ENCODE measurements around the gene SRSF6. TPM values are rescaled to one million over a fixed set of nuclear protein-coding genes. Genes with fewer than 3 reads are reported as not detected.
"Not testable (repeated sequence)": the region's sequence is repeated elsewhere in the genome, so short reads cannot be mapped to it uniquely, and the experiment has no call there.

The SRSF6 gene
- 100 to 1,000 TPM; 129 to 137 TPM for total RNA-seq

DNA sequence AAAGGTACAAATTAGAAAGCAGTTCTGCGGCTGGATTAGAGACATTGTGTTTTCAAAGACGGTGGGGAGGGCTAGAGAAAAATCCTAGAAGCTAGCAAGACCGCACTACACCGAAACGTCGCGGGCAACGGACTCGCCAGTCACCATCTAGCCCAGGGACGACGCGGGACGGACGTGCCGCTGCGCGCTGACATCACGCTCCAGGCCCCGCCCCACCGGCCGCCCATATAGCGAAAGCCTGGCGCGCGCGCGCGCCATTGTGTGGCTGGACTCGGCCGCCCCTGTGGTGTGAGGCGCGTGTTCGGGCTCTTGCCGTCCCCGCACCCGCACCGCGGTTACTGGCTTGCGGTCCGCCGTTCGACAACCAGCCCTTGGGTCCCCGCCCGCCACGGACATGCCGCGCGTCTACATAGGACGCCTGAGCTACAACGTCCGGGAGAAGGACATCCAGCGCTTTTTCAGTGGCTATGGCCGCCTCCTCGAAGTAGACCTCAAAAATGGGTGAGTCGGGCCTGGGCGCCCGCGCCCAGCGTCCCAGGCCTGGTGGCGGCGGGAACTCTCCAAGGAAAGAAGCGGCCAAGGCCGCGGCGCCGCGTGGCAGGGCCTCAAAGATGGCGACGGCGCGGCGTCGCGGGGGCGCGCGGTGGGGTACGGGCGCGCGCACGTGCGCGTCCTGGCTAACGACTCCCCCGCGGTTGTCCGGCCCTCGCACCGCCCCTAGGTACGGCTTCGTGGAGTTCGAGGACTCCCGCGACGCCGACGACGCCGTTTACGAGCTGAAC is at the start of gene SRSF6:
SRSF6 (plus strand) TSS at position 257 of the 782 bp plus-strand sequence; CDS start at position 395, 138 bp downstream.
- Mint-ChIP-seq H3K27ac (peak within 1 kb of the TSS; percentile 99), H3K27me3 (peaks cover 10% of the 10 kb centered on the region), H3K36me3 (peaks cover 22% of the 10 kb centered on the region), H3K9me3 (no peaks in the 10 kb centered on the region), H3K4me1 (peaks cover 27% of the 10 kb centered on the region), H3K4me3 (peak within 1 kb of the TSS; percentile 98)
- DNase-seq = peak; percentile 96
- peak; percentile 82 for ATAC-seq (ENCODE audit: low read depth)
- POLR2A ChIA-PET = interaction anchor here (0.6 to 3.1 kb wide), 22 partner anchors 8 to 1840 kb away, joined by 3 to 26 read pairs (median 5); partner anchors contain the start of genes CHD6, IFT52, L3MBTL1 and OSER1

DNA sequence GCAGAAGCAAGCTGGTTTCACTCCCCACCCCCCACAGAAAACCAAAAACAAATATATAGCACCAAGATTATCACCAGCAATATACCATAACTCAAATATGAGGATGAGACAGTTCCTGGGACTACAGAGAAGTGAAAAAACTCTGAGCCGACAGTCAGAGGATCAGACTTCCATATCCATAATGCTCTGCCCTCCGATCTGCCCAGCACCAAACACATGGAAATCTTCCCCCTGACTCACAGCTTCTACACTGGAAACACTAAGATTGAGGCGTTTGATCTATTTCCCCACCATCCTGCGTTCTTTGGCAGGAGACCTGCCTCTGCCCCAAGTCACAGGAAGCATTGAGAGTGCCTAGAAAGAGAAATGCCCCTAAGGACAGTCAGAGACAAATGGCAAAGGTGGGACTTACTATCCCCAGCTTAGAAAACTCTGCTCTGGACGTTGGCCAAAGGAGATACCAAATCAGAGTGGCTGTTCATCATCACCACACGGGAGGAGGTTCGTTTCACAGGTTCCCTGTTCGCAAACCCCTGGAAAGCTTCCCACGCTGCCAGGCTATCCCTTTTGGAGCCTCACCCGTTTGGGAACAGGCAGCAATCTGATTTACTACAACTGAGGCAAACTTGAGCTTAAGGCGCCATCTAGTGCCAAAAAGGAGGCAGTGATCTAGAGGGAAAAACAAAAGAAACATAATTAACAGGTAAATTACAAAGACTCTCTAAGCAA is 48.7 kb upstream of the SRSF6 start:
- Mint-ChIP-seq H3K36me3 (no peaks in the 10 kb centered on the region), H3K4me1 (no peaks in the 10 kb centered on the region), H3K27me3 (peaks cover 28% of the 10 kb centered on the region), H3K27ac (no peak overlapping the region), H3K4me3 (no peak overlapping the region), H3K9me3 (no peaks in the 10 kb centered on the region)
- no peak for ATAC-seq (ENCODE audit: low read depth)
- no peak for DNase-seq
- POLR2A ChIA-PET = no interaction called here

DNA sequence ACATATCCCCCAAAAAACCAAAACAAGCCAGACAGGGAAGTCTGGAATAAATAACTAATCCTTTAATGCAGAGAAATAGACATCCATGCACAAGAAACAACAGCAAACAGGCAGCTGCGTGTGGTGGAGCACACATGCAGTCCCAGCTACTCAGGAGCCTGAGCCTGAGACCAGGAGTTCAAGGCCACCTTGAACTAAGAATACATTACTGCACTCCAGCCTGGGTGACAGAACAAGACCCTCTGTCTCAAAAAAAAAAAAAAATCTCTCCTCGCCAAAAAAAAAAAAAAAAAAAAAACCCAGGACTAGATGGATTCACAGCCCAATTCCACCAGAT is 48.2 kb upstream of the SRSF6 start:
- DNase-seq (no peak), ATAC-seq (ENCODE audit: low read depth) (no peak)
- no peaks in the 10 kb centered on the region for H3K9me3 Mint-ChIP-seq
- no peaks in the 10 kb centered on the region for H3K4me1 Mint-ChIP-seq
- H3K27me3 Mint-ChIP-seq = peaks cover 28% of the 10 kb centered on the region
- no peaks in the 10 kb centered on the region for H3K36me3 Mint-ChIP-seq
- H3K27ac Mint-ChIP-seq = no peak overlapping the region
- POLR2A ChIA-PET = interaction anchor here (0.7 kb wide), 1 partner anchor 1667 kb away, joined by 9 read pairs; no protein-coding TSS in a partner anchor
- H3K4me3 Mint-ChIP-seq = no peak overlapping the region

DNA sequence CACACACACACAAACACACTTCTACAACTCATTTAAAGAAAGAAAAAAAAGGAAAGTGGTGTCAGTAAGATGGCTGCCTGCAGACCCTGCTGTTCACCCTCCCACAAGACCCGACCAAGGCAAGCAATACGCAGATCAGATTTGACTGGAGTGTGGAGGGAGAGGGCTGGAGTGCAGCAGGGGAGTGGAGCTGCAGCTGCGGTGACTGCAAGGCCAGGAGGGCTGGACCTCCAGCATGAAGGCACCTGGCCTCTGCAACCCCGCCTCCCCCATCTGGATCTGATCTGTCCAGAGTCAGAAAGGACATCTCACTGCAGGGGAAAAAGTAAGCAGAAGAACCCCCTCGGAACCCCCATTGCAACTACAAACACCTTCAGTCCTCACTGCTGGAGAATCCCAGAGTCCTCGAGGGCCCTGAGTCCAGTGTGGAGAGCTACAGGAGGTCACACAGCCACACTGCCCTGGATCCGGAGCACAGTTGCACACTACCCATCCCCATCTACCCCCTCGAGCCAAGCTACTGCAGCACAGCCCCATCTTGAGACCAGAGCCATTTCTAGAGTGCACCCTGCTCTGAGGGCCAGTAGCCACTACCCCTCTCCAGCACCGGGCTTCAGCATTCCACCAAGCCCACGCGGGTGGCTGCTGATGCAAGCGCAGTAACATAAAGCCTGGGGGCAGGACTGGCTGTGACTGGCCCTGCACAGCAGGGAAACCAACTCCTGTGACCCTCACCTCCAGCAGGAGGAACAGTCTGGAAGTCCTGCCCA is 41.9 kb upstream of the SRSF6 start:
- Mint-ChIP-seq H3K9me3 (peaks cover 16% of the 10 kb centered on the region), H3K4me3 (no peak overlapping the region), H3K4me1 (no peaks in the 10 kb centered on the region), H3K27me3 (peaks cover 15% of the 10 kb centered on the region), H3K27ac (no peak overlapping the region), H3K36me3 (no peaks in the 10 kb centered on the region)
- ATAC-seq (ENCODE audit: low read depth) (no peak), DNase-seq (no peak)
- POLR2A ChIA-PET = no interaction called here

DNA sequence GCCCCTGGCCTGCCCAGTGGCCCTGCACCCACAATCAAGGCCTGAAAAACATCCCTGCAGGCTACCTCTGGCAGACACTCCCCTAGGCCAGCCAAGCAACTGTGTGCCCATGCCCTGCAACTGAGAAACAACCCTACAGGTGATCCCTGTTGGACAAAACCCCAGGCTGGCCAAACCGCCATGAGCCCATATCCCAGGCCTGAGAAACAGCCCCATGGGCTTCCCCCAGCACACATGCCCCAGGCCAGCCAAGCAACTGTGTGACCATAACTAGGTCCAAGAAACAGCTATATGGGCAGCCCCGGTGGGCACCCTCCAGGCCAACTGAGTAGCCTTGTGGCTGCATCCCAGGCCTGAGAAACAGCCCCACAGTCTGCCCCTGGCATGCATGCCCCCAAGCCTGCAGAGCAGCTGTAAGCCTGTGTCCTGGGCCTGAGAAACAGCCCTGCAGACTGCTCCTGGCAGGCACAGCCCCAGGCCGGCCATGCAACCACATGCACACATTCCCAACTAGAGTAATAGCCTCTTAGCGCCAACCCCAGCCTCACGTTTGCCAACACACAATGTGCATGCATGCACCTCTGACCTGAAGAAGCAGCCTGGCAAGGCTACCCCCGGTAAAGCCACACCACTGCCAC is 41.0 kb upstream of the SRSF6 start:
- Mint-ChIP-seq H3K27me3 (peaks cover 12% of the 10 kb centered on the region), H3K4me3 (no peak overlapping the region), H3K36me3 (no peaks in the 10 kb centered on the region), H3K4me1 (no peaks in the 10 kb centered on the region), H3K9me3 (peaks cover 19% of the 10 kb centered on the region), H3K27ac (no peak overlapping the region)
- POLR2A ChIA-PET = no interaction called here
- DNase-seq (no peak), ATAC-seq (ENCODE audit: low read depth) (no peak)

DNA sequence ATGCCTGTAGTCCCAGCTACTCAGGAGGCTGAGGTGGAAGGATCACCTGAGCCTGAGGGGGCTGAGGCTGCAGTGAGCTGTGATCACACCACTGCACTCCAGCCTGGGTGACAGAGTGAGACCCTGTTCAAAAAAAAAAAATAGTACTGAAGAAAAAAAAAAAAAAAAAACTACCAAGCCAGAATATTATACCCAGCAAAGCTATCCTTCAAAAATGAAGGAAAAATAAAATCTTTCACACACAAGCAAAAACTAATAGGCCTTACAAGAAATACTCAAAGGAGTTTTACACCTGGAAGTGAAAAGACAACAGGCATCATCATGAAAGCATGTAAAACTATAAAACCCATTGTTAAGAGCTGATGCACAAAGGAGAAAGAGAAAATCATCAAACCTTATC is 37.5 kb upstream of the SRSF6 start:
- Mint-ChIP-seq H3K4me1 (no peaks in the 10 kb centered on the region), H3K9me3 (peaks cover 19% of the 10 kb centered on the region), H3K36me3 (no peaks in the 10 kb centered on the region), H3K4me3 (no peak overlapping the region), H3K27me3 (peaks cover 8% of the 10 kb centered on the region), H3K27ac (no peak overlapping the region)
- no peak for DNase-seq
- POLR2A ChIA-PET = no interaction called here
- no peak for ATAC-seq (ENCODE audit: low read depth)

DNA sequence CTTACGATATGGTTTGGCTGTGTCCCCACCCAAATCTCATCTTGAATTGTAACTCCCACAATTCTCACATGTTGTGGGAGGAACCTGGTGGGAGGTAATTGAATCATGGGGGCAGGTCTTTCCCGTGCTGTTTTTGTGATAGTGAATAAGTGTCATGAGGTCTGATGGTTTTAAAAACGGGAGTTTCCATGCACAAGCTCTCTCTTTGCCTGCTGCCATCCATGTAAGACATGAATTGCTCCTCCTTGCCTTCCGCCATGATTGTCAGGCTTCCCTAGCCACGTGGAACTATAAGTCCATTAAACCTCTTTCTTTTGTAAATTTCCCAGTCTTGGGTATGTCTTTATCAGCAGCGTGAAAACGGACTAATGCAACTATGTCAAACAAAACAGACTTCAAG is 36.8 kb upstream of the SRSF6 start:
- DNase-seq, POLR2A ChIA-PET, H3K27ac Mint-ChIP-seq: not testable (repeated sequence)

DNA sequence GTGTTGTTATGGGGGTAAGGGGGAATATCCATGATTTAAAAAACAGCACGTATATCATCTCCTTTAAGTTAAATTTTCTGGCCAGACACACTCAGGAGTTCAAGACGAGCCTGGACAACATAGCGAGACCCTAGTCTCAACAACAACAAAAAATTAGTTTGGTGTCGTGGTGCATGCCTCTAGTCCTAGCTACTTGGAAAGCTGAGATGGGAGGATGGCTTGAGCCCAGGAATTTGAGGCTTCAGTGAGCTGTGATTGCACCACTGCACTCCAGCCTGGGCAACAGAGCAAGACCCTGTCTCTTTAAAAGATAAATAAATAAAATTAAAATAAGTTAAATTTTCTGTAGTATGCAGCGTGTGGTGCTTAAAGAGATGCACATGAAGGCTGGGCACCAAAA is 31.5 kb upstream of the SRSF6 start:
- peaks cover 6% of the 10 kb centered on the region for H3K27me3 Mint-ChIP-seq
- H3K4me3 Mint-ChIP-seq = no peak overlapping the region
- POLR2A ChIA-PET = no interaction called here

More for the DNA sequence above, 36.8 kb upstream of the SRSF6 start:
- peaks cover 19% of the 10 kb centered on the region for H3K9me3 Mint-ChIP-seq
- H3K27me3 Mint-ChIP-seq; H3K4me1 Mint-ChIP-seq; H3K4me3 Mint-ChIP-seq; H3K36me3 Mint-ChIP-seq; ATAC-seq (ENCODE audit: low read depth): not testable (repeated sequence)

DNA sequence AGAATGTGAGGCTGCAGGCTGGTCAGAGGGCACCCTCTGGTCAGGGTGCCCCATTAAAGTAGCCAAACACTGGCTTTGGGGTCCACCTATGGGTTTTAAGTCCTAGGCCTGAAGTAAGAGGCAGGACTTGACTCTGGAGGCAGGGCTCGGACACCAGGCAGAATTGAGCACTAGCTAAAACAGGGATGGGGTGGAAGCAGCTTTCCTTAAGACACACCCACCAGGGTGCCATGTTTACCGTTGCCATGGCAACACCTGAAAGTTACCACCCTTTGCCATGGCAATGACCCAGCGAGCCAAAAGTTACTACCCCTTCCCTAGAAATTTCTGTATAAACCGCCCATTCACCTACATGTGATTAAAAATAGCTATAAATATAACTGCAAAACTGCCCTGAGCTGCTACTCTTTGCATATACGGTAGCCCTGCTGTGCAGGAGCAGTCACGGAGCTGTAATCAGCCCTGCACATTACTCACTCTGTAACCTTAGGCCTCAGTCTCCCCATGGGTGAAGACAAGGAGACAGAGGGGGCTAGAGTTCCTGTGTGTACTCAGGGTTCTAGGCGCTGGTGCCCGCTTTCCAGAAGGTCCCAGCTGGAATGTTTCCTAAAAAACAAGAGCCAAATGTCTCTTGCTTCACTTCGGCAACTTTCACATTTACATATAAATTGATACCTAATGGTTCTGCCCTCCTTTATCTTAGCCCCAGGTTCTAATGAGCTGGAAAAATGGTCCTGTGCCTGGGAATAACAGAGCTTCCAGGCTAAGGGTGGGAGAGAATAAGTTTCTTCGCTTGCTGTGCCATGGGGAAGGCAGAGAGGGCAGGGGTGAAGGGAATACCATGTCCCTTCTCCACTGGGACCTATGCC is 27.2 kb upstream of the SRSF6 start:
- no peak overlapping the region for H3K4me3 Mint-ChIP-seq
- H3K36me3 Mint-ChIP-seq = no peaks in the 10 kb centered on the region
- no peak for DNase-seq
- no peak overlapping the region for H3K27ac Mint-ChIP-seq
- ATAC-seq (ENCODE audit: low read depth) = no peak
- peaks cover 14% of the 10 kb centered on the region for H3K27me3 Mint-ChIP-seq
- POLR2A ChIA-PET = interaction anchor here (0.5 kb wide), 1 partner anchor 16 kb away, joined by 3 read pairs; no protein-coding TSS in a partner anchor
- no peaks in the 10 kb centered on the region for H3K4me1 Mint-ChIP-seq
- H3K9me3 Mint-ChIP-seq = no peaks in the 10 kb centered on the region

More for the DNA sequence above, 31.5 kb upstream of the SRSF6 start:
- DNase-seq (no peak), ATAC-seq (ENCODE audit: low read depth) (no peak)
- Mint-ChIP-seq H3K9me3 (no peaks in the 10 kb centered on the region), H3K4me1 (no peaks in the 10 kb centered on the region), H3K36me3 (no peaks in the 10 kb centered on the region), H3K27ac (no peak overlapping the region)

DNA sequence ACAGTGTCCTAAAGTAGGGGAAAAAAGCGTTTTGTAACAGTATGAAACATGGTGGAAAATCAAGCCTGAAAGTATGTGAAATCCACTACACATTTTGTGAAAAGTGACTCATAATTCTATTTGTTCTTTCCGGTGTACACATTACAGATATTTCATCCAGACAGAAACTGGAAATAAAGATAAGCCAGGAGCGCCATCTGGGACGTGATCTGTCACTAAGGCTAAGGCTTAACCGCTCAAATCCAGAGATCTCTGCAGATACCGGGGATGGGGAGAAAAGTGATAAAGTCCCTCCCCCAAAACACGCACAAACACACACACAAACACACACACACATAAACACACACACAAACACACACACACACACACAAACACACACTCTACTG is 26.6 kb upstream of the SRSF6 start:
- no peak overlapping the region for H3K27ac Mint-ChIP-seq
- no peak overlapping the region for H3K4me3 Mint-ChIP-seq
- no peaks in the 10 kb centered on the region for H3K36me3 Mint-ChIP-seq
- DNase-seq (no peak), ATAC-seq (ENCODE audit: low read depth) (no peak)
- H3K4me1 Mint-ChIP-seq = no peaks in the 10 kb centered on the region
- no peaks in the 10 kb centered on the region for H3K9me3 Mint-ChIP-seq
- H3K27me3 Mint-ChIP-seq = peaks cover 14% of the 10 kb centered on the region
- POLR2A ChIA-PET = interaction anchor here (0.5 kb wide), 1 partner anchor 16 kb away, joined by 3 read pairs; no protein-coding TSS in a partner anchor

DNA sequence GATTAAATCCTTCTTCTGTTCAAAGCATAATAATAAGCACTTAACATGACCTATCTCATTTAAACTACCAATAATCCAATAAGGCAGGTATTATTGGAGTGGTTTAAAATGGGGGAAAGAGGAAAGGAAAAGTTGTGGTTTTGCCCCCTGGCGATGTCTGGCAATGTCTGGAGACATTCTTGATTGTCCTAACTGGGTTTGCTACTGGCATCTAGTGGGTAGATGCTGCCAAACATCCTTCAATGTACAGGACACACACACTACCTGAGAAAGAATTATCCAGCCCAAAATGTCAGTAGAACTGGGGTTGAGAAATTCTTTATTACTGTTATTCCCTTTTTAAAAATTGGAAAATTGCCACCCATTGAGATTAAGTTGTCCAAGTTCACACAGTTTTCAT is 25.2 kb upstream of the SRSF6 start:
- DNase-seq (no peak), ATAC-seq (ENCODE audit: low read depth) (no peak)
- H3K9me3 Mint-ChIP-seq = no peaks in the 10 kb centered on the region
- H3K4me3 Mint-ChIP-seq = no peak overlapping the region
- no peaks in the 10 kb centered on the region for H3K4me1 Mint-ChIP-seq
- H3K27me3 Mint-ChIP-seq = peaks cover 12% of the 10 kb centered on the region
- POLR2A ChIA-PET = interaction anchor here (0.7 kb wide), 1 partner anchor 56 kb away, joined by 4 read pairs; no protein-coding TSS in a partner anchor
- H3K36me3 Mint-ChIP-seq = no peaks in the 10 kb centered on the region
- H3K27ac Mint-ChIP-seq = no peak overlapping the region

DNA sequence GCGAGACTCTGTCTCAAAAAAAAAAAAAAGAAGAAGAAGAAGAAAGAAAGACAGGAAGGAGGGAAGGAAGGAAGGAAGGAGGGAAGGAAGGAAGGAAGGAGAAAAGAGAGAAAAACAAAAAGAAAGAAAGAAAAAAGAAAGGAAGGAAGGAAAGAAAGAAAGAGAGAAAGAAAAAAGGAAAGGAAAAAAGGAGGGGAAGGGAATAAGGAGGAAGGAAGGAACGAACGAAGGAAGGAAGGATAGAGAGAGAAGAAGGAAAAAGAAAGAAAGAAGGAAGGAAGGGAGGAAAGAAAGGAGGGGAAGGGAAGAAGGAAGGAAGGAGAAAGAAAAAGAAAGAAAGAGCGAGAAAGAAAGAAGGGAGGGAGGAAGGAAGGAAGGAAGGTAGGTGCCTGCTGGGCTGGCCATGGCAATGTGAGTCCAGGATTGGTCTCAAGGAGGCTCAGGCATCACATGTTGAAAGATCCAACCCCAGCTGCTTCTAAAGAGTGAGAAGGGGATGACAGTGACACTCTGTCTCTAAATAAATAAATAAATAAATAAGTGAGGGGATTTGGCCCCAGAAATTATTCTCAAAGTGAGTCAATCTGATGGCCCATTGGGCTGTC is 24.3 kb upstream of the SRSF6 start:
- no peaks in the 10 kb centered on the region for H3K9me3 Mint-ChIP-seq
- no peaks in the 10 kb centered on the region for H3K36me3 Mint-ChIP-seq
- POLR2A ChIA-PET = interaction anchor here (0.7 kb wide), 1 partner anchor 55 kb away, joined by 4 read pairs; no protein-coding TSS in a partner anchor
- no peak for ATAC-seq (ENCODE audit: low read depth)
- no peaks in the 10 kb centered on the region for H3K4me1 Mint-ChIP-seq
- no peak overlapping the region for H3K27ac Mint-ChIP-seq
- DNase-seq = no peak
- peaks cover 12% of the 10 kb centered on the region for H3K27me3 Mint-ChIP-seq
- H3K4me3 Mint-ChIP-seq = no peak overlapping the region
